ENCODE results near the gene EPS8L3. TPM values are rescaled to one million over a fixed set of nuclear protein-coding genes. Genes with fewer than 3 reads are reported as not detected.
"Not testable (repeated sequence)": the region's sequence is repeated elsewhere in the genome, so short reads cannot be mapped to it uniquely, and the experiment has no call there.

EPS8L3 gene
- total and polyA plus RNA-seq, 4 donors, result 0.09 to 0.38 (median 0.15) TPM; not detected in 1

DNA sequence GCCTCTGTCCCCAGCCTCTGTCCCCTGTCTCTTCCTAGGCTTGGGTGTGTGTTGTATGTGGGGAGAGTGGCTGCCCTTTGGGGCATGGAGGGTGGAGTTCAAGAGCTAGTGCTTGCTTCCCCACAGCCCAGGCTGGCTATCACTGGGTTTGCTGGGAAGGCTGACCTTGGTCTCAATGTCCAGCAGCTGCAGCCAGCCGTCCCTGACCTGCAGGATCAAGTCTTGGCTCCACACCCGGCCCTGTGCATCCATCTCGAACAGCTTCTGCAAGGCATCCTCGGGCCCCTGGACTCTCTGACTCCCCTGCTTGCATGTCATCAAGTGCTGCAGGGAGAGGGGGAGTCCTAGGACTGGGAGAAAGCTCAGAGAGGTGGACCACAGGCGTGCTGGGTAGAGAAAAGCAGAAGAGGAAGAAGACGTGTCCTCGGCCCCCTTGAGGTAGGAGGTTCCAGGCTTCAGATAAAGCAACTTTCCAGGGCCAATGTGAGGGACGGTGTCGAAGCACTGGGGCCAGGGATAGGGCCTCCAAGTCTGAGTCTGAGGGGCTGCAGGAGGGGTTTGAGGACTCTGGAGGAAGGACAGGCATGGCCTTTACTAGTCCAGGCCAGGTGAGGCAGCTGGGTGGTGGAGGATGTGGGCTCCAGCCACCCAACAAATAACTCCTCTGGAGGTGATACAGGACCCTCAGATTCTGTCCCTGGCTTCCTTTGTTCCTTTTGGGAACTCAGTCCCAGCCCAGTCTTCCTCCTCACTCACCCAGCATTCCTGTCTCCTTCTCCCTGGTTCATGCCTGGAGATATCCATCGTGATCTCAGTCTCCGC is 4.0 kb downstream of the EPS8L3 start:
- H3K4me1 ChIP-seq (ENCODE audit: control insufficient read depth in 4 of 4, insufficient read depth in 4 of 4, low read length in 3 of 4), result peaks cover 0 to 5% (median 2%) of the 10 kb centered on the region in 4 donors
- TF ChIP-seq, protein P1, sequence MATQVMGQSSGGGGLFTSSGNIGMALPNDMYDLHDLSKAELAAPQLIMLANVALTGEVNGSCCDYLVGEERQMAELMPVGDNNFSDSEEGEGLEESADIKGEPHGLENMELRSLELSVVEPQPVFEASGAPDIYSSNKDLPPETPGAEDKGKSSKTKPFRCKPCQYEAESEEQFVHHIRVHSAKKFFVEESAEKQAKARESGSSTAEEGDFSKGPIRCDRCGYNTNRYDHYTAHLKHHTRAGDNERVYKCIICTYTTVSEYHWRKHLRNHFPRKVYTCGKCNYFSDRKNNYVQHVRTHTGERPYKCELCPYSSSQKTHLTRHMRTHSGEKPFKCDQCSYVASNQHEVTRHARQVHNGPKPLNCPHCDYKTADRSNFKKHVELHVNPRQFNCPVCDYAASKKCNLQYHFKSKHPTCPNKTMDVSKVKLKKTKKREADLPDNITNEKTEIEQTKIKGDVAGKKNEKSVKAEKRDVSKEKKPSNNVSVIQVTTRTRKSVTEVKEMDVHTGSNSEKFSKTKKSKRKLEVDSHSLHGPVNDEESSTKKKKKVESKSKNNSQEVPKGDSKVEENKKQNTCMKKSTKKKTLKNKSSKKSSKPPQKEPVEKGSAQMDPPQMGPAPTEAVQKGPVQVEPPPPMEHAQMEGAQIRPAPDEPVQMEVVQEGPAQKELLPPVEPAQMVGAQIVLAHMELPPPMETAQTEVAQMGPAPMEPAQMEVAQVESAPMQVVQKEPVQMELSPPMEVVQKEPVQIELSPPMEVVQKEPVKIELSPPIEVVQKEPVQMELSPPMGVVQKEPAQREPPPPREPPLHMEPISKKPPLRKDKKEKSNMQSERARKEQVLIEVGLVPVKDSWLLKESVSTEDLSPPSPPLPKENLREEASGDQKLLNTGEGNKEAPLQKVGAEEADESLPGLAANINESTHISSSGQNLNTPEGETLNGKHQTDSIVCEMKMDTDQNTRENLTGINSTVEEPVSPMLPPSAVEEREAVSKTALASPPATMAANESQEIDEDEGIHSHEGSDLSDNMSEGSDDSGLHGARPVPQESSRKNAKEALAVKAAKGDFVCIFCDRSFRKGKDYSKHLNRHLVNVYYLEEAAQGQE (IDR thresholded peaks at IDR 0.05), result no peak
- no peak for TF ChIP-seq EGR1 (IDR thresholded peaks at IDR 0.05; ENCODE audit: low read depth in 2 of 2)
- no peak for TF ChIP-seq TAF1 (conservative IDR thresholded peaks at IDR 0.05)
- no peak for TF ChIP-seq NR2F2 (IDR thresholded peaks at IDR 0.05)
- no peak for TF ChIP-seq HNF4G (IDR thresholded peaks at IDR 0.05)
- TF ChIP-seq SP1 (IDR thresholded peaks at IDR 0.05), result no peak
- TF ChIP-seq ATF3 (IDR thresholded peaks at IDR 0.05), result no peak
- no peak for TF ChIP-seq JUND (IDR thresholded peaks at IDR 0.05)
- TF ChIP-seq RXRA (IDR thresholded peaks at IDR 0.05), result no peak
- TF ChIP-seq FOXA1 (IDR thresholded peaks at IDR 0.05), result no peak
- H3K9ac ChIP-seq (ENCODE audit: low read depth in 1 of 2, low read length in 2 of 2), result no peak overlapping the region
- 92% methylated on average over 11 of the region's 11 CpGs for WGBS
- no peaks in the 10 kb centered on the region for H3K27me3 ChIP-seq (ENCODE audit: control insufficient read depth in 4 of 4, insufficient read depth in 4 of 4, low read length in 3 of 4)
- no peaks in the 10 kb centered on the region for H3K36me3 ChIP-seq (ENCODE audit: control insufficient read depth in 4 of 4, insufficient read depth in 3 of 4, low read depth in 1 of 4, low read length in 3 of 4)
- no peaks in the 10 kb centered on the region for H3K9me3 ChIP-seq (ENCODE audit: control insufficient read depth in 4 of 4, low read length in 3 of 4)
- no peak for DNase-seq (ENCODE audit: low spot score)
- H3K4me3 ChIP-seq (ENCODE audit: low read depth in 1 of 3, low read length in 3 of 3), result no peak overlapping the region
- no peak overlapping the region for H3K27ac ChIP-seq (ENCODE audit: low read depth in 1 of 2, low read length in 2 of 2)

DNA sequence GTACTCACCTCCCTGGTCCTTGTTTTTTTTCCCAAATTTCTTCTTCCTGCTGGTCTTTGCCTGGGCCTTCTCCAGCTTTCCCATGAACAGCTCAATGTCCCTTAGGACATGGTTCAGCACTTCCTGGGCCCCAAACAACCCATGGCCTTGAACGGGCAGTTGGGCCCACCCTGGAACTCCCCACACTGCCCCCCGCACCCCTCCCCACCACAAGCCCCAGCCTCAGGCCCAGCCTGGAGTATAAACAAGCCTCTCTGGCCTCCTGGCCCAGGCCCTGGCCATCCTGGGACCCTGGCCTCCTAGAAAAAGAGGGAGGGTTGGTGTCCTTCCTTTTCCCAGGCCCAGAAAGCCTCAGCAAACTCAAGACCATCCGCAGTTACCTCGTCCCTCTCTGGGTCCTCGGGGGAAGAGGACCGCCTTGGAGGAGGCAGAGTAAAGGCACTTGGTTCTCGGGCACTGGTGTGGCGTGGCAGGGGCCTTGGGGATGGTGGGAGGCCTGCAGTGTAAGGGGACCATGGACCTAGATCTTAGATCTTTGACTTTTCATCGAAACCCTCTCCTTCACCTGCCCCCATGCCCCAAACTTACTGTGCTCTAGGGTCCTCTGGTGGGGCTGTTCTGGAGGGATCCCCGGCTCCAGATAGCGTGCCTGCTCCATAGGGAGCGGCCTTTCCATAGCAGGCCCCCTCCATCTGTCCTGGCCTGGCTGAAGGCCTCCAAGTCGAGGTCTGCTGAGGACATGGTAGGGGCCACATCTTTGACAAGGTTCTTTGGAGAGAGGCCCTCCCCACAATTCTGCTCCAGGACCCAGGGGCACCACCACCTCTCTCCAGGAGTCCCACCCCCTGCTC is 5.6 kb downstream of the EPS8L3 start:
- no peak overlapping the region for H3K4me3 ChIP-seq (ENCODE audit: low read depth in 1 of 3, low read length in 3 of 3)
- H3K36me3 ChIP-seq (ENCODE audit: control insufficient read depth in 4 of 4, insufficient read depth in 3 of 4, low read depth in 1 of 4, low read length in 3 of 4), result no peaks in the 10 kb centered on the region
- no peaks in the 10 kb centered on the region for H3K9me3 ChIP-seq (ENCODE audit: control insufficient read depth in 4 of 4, low read length in 3 of 4)
- DNase-seq (ENCODE audit: low spot score), result no peak
- WGBS, result 94% methylated on average over 13 of the region's 13 CpGs
- H3K27ac ChIP-seq (ENCODE audit: low read depth in 1 of 2, low read length in 2 of 2), result no peak overlapping the region
- H3K9ac ChIP-seq (ENCODE audit: low read depth in 1 of 2, low read length in 2 of 2), result no peak overlapping the region
- no peak for TF ChIP-seq RAD21 (IDR thresholded peaks at IDR 0.05)
- peaks cover 0 to under 1% (median 0%) of the 10 kb centered on the region in 4 donors for H3K4me1 ChIP-seq (ENCODE audit: control insufficient read depth in 4 of 4, insufficient read depth in 4 of 4, low read length in 3 of 4)
- no peaks in the 10 kb centered on the region for H3K27me3 ChIP-seq (ENCODE audit: control insufficient read depth in 4 of 4, insufficient read depth in 4 of 4, low read length in 3 of 4)

DNA sequence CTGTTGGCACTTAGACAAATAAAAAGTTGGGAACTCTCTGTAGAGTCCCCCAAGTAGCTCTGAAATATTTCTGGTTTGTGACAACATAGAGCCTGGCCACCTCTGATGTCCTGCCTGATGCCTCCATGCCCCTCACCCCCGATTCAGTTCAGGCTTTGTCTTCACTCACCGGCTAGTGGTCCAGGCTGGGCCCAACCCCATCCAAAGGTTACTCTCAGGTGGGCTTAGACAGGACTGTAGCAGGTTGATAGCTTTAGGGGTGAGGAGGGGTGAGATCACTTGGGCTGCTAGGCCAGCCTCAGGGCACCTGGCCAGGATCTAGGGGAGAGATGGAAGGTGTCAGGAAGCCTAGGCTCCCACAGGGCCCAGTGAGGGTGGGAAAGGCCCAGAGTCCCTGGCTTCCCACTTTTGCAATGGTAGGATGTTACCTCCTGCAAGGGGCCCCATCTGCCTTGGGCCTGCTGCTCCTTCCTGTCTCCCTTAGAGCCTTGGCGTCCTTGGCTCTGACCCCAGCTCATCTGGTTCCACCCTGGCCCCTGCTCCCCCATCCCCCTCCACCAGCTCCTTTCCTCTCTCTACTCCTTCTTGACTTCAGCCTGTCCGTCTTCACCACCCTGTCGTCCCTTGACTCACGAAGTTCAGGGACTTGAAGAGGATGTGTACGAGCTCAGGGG is 6.7 kb downstream of the EPS8L3 start:
- DNase-seq (ENCODE audit: low spot score), result no peak

DNA sequence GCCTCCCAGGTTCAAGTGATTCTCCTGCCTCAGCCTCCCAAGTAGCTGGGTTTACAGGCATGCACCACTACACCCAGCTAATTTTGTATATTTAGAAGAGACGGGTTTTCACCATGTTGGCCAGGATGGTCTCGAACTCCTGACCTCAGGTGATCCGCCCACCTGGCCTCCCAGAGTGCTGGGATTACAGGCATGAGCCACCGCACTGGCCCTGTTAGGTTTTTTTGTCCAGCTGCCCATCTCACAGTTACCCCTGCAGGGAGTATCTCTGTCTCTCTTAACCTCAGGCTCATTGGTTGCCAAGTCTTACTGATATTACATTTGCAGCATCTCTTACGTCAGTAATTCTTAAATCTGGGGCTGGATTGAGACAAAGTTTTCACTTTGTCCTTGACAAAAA is 7.4 kb downstream of the EPS8L3 start:
- not testable (repeated sequence) for H3K36me3 ChIP-seq (ENCODE audit: control insufficient read depth in 4 of 4, insufficient read depth in 3 of 4, low read depth in 1 of 4, low read length in 3 of 4); H3K9me3 ChIP-seq (ENCODE audit: control insufficient read depth in 4 of 4, low read length in 3 of 4); H3K4me1 ChIP-seq (ENCODE audit: control insufficient read depth in 4 of 4, insufficient read depth in 4 of 4, low read length in 3 of 4); H3K27ac ChIP-seq (ENCODE audit: low read depth in 1 of 2, low read length in 2 of 2); DNase-seq (ENCODE audit: low spot score); H3K27me3 ChIP-seq (ENCODE audit: control insufficient read depth in 4 of 4, insufficient read depth in 4 of 4, low read length in 3 of 4); H3K9ac ChIP-seq (ENCODE audit: low read depth in 1 of 2, low read length in 2 of 2); H3K4me3 ChIP-seq (ENCODE audit: low read depth in 1 of 3, low read length in 3 of 3)
- WGBS, result 97% methylated on average over 5 of the region's 5 CpGs

More for the DNA sequence above, 6.7 kb downstream of the EPS8L3 start:
- no peak overlapping the region for H3K27ac ChIP-seq (ENCODE audit: low read depth in 1 of 2, low read length in 2 of 2)
- H3K9ac ChIP-seq (ENCODE audit: low read depth in 1 of 2, low read length in 2 of 2), result no peak overlapping the region
- no peaks in the 10 kb centered on the region for H3K9me3 ChIP-seq (ENCODE audit: control insufficient read depth in 4 of 4, low read length in 3 of 4)
- 92% methylated on average over 7 of the region's 7 CpGs for WGBS
- no peaks in the 10 kb centered on the region for H3K36me3 ChIP-seq (ENCODE audit: control insufficient read depth in 4 of 4, insufficient read depth in 3 of 4, low read depth in 1 of 4, low read length in 3 of 4)
- no peaks in the 10 kb centered on the region for H3K27me3 ChIP-seq (ENCODE audit: control insufficient read depth in 4 of 4, insufficient read depth in 4 of 4, low read length in 3 of 4)
- TF ChIP-seq ATF3 (IDR thresholded peaks at IDR 0.05) (no peak), YY1 (IDR thresholded peaks at IDR 0.05) (no peak)
- TF ChIP-seq, protein P2, sequence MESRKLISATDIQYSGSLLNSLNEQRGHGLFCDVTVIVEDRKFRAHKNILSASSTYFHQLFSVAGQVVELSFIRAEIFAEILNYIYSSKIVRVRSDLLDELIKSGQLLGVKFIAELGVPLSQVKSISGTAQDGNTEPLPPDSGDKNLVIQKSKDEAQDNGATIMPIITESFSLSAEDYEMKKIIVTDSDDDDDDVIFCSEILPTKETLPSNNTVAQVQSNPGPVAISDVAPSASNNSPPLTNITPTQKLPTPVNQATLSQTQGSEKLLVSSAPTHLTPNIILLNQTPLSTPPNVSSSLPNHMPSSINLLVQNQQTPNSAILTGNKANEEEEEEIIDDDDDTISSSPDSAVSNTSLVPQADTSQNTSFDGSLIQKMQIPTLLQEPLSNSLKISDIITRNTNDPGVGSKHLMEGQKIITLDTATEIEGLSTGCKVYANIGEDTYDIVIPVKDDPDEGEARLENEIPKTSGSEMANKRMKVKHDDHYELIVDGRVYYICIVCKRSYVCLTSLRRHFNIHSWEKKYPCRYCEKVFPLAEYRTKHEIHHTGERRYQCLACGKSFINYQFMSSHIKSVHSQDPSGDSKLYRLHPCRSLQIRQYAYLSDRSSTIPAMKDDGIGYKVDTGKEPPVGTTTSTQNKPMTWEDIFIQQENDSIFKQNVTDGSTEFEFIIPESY (IDR thresholded peaks at IDR 0.05), result no peak
- no peaks in the 10 kb centered on the region for H3K4me1 ChIP-seq (ENCODE audit: control insufficient read depth in 4 of 4, insufficient read depth in 4 of 4, low read length in 3 of 4)
- H3K4me3 ChIP-seq (ENCODE audit: low read depth in 1 of 3, low read length in 3 of 3), result no peak overlapping the region

All from liver (tissue), 9 donors.